Measurements from ENCODE around the gene JMJD8.
A peak's percentile ranks its signal among the peaks of the same experiment; 100 is the strongest.

JMJD8 gene

DNA sequence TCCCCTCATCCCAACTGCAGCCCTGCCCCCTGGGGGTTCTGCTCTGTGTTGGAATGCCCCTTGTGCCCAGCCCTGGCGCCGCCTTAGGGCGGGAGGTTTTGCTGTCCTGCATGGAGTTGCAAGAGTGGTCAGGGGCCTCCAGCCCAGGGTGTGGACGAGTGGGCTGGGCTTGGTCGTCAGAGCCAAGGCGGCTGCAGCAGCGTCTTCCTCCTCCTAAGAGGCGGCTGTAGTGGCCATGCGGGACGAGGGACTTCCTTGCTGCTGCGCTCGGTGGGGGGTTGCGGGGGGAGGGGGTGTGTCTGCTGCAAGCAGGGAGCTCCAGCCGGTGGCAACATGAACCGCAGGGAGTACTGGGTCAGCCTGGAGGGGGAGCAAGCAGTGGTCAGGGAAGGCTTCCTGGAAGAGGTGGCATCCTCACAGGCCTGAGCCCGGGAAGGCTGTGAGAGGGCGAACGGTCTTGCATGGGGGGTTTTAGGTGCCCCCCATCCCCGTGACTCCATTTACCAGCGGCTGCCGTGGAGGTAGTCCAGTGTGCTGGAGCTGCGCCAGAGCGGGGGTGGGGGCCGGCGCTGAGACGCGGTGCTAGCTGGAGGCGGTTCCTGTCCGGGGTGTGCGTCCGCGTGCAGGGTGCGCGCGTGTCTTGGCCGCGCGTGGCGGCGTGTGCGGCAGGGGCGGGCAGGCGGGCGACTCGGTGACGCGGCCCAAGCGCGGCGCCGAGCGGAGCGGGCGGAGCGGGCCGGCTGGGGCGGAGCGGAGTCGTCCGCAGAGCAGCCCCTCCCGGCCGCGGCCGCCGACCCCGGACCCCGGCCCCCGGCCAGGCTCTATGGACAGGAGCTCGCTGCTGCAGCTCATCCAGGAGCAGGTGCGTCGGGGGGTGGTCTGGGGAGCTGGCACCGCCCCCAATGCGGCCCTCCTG lies 8.9 kb downstream of the JMJD8 start, which contains the start of gene RHBDL1:
TSS of gene RHBDL1 (plus strand) at position 704 of the 916 bp plus-strand sequence. CDS start at position 824, 120 bp downstream.
- DNase-seq = no peak

DNA sequence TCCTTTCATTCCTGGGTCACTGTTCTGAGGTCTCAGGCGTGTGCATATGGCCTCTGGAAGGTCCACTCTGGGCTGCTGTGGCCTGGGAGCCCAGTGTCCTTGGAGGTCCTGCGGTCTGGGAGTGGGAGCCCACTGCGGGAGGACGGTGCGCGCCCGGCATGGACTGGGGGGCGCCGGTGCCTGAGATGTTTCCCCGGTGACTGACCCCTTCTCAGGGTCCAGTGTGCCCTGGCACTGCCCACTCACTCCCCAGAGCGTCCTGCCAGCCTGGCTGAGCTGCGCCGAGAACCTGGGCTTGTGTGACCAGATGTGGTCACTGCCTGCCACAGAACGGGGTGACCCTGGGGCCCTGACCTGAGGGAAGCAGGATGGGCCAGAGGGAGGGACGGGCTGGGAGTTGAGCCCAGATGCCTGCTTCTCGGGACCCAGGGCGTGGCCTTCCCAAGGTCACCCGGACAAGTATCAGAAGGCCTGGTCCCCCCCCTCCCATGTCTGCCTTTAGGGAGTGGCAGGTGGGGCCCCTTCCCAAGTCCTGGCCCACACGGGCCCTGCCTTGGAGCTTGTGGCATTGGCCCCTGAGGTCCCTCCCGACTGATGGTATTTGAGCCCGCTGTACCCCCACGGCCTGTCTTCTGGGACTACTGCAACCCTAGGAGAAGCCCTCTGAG lies 9.8 kb downstream of the JMJD8 start:
- no peak for DNase-seq

DNA sequence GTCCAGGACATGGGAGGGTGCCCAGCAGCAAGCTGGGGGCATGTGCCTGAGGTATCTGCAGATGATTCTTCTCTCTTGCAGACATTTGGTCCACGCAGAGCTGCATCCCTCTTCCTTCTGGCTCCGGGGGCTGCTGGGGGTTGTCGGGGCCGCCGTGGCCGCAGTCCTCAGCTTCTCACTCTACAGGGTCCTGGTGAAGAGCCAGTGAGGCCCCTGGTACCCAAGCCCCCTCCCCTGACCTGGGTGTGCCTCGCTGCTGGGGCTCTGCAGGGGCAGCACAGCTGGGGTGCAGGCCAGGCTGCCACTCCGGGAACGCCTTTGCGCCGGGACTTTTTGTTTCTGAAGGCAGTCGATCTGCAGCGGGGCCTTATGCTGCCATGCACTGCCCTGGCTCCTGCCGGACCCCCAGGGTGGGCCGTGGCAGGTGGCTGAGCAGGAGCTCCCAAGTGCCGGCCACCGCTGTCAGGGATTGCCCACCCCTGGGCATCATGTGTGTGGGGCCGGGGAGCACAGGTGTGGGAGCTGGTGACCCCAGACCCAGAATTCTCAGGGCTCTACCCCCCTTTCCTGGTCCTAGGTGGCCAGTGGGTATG lies 10.6 kb downstream of the JMJD8 start:
- no peak for DNase-seq

DNA sequence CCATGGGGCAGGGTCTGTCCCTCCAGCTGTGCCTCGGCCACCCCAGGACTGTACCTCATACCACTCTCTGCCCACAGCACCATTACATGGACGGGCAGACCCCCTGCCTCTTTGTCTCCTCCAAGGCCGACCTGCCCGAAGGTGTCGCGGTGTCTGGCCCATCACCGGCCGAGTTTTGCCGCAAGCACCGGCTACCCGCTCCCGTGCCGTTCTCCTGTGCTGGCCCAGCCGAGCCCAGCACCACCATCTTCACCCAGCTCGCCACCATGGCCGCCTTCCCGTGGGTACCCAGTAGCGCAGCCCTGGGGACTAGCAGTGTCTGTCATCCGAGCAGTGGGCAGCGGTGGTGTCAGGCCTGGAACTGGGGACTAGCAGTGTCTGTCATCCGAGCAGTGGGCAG lies 11.3 kb downstream of the JMJD8 start:
- no peak for DNase-seq

DNA sequence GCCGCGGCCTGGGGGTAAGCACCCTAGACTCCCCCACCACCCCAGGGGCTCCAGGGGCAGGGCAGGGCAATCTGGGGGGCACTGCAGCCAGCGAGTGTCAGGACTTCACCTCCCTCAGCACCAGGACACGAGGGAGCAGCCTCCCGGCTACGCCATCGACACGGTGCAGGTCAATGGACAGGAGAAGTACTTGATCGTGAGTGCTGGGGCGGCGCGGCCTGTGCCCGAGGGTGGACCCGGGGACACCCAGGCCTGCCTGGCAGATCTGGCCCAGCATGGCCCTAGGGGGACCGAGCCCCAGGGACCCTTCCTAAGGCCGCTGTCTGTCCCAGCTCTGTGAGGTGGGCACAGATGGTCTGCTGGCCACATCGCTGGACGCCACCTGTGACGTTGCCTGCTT lies 11.8 kb downstream of the JMJD8 start:
- DNase-seq = no peak

DNA sequence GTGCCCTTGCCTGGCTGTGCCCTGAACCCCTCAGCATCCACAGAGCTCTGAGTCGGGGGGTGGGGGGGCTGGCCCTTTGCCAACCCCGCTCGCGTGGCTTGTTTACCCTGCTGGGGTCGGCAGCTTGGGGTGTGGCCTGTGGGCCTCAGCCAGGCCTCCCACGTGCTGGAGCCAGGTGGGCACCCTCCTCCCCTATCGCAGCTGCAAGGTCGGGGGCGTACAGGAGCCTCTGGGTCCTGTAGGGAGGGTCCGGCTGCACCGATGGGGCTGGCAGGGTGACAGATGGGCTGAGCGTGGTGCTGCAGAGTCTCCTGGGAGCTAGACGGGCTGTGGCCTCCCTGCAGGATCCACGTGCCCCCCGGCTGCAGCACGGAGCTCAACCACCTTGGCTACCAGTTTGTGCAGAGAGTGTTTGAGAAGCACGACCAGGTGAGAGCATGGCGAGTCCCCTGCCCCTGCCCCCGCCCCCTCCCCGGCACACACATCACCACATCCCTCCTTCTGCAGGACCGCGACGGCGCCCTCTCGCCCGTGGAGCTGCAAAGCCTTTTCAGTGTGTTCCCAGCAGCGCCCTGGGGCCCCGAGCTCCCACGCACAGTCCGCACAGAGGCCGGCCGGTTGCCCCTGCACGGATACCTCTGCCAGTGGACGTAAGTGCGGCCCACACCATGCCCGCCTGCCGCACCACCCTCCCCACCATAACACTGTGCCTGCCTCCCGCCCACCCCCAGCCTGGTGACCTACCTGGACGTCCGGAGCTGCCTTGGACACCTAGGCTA lies 12.6 kb downstream of the JMJD8 start:
- no peak for DNase-seq

DNA sequence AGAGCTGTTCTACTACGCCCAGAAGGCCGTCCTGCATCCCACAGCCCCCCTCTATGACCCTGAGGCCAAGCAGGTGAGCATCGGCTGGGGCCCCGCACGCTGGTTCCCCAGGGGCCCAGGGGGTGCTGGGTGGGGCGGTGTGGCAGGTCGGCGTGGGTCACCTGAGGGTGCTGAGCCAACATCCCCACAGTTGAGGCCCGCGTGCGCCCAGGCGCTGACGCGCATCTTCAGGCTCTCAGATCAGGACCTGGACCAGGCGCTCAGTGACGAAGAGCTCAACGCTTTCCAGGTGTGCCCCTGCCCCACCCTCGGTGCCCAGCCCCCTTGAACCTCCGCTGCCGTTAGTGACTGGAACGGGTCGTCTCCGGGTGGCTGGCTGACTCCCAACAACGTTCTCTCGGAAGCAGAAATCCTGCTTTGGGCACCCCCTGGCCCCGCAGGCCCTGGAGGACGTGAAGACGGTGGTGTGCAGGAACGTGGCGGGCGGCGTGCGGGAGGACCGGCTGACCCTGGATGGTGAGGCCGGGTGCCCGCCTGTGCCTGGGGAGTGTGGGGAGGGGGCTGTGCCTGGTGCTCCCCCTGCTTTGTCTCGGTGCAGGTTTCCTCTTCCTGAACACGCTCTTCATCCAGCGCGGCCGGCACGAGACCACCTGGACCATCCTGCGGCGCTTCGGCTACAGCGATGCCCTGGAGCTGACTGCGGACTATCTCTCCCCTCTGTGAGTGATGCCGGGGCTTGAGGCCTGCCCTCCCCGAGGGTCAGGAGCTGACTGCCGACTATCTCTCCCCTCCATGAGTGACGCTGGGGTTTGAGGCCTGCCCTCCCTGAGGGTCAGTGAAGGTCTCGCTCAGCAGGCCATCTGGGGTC lies 13.4 kb downstream of the JMJD8 start:
- no peak for DNase-seq

DNA sequence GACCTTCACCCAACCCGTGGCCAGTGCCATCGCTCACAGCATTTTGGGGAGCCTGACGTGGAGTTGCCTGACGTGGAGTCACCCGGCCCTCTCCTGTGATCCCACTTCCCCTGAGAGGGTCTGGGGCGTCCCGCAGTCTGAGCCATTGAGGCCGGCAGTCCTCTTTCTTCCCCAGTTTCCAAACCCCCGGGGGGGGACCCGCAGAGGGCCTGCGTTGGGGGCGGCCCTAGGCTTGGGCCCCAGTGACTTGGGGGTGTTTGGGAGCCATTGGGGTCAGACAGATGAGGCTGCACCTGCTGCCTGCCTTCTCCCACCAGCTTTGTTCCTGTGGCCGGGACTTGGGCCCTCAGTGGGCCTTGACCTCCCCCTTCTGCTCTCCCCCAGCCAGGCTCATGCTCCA lies 14.5 kb downstream of the JMJD8 start:
- no peak for DNase-seq

DNA sequence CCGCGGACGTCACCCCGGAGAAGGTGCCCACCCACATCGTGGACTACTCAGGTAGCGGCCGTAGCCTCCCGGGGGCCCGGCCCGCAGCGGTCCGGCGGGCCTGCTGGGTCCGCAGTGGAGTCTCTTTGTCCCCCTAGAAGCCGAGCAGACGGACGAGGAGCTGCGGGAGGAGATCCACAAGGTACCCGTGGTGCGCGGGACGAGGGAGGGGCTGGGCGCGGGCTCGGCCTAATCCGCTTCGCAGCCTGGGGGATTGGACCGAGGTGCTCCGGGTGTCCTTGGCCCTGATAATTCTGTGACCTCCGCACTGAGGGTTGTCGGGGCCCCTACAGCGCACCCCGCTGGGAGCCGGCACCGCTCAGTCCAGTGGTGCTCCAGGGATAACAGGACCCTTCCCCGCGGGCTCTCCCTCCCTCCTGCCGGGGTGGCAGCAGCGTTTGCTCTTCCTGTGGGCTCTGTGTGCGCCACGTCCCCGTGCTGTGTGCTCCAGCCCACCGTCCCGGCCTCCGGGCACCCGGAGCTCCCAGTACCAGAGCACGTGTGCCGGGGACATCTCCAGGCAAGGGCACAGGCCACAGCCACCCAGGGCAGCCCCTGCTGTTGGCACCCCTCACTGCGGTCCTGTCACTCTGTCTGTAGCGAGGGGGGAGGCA lies 15.5 kb downstream of the JMJD8 start:
- no peak for DNase-seq

DNA sequence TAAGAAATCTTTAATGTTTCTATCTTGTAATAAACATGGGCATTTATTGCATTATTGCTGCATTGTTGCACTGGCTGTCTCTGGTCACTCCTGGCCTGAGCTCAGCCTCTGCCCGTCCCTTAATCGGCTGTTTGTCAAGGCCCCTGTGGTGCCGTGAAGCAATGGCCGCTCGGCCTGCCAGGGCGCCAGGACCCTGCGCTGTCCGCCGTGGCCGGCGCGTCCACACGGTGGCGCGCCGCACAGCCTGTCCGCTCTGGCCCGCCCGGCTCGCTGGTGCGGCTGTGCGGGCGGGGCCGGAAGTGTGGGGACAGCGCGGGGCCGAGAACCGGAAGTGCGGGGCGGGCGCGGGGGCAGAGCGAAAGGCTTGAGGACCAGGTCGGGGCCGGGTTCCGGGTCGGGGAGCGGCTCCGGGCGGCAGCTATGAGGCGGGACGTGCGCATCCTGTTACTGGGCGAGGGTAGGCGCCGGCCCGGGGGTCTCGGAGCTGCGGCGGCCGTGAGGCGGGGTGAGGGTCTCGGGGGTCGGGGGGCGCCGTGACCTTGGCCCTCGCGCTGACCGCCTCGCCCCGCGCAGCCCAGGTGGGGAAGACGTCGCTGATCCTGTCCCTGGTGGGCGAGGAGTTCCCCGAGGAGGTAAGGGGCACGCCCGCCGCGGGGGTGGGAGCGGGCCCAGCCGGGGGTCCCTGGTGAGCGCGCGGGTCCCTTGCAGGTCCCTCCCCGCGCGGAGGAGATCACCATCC lies 16.2 kb downstream of the JMJD8 start, which contains the start of gene RHOT2:
TSS of gene RHOT2 (plus strand) at position 353 of the 739 bp plus-strand sequence. CDS start at position 421, 68 bp downstream.
- DNase-seq = peak; percentile 32

DNA sequence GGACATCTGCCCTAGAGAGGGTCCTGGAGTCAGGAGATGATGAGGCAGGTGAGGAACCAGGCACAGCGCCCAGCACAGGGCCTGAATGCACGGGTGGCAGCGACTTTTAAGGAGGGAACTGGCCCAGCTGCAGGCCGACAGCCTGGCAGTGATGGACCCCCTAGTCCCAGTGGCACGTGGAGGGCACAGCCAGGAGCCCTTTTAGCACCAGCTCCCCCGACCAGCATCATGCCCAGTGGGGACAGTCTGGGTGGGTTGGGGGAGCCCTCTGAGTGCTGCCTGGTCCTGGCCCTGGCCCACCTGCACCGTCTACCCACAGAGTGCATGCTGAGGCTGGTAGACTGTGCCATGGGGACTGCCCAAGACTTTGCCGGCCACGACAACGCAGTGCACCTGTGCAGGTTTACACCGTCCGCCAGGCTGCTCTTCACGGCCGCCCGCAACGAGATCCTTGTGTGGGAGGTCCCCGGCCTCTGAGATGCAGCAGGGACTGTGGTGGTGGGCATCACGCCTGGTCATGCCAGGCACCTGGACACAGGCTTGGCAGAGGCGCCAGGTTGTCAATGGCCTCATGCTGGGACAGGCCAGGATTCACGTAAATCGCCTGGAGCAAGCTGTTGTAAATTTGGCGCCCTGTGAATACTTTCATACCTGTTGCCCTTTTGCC lies 16.9 kb downstream of the JMJD8 start:
- no peak for DNase-seq

DNA sequence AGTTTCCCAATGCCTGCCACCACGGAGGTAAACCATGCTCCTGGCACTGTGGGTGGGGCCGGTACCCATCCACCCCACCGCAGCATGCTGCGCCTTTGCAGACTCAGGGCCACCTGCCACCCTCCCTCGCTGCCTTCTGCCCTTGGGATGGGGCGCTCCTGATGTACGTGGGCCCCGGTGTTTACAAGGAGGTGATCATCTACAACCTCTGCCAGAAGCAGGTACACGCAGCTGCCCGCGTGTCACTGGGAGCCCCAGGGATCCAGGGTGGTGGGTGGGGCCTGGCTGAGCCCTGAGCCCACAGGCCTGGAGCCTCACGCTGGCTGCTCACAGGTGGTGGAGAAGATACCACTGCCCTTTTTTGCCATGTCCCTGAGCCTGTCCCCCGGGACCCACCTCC lies 17.6 kb downstream of the JMJD8 start:
- no peak for DNase-seq

DNA sequence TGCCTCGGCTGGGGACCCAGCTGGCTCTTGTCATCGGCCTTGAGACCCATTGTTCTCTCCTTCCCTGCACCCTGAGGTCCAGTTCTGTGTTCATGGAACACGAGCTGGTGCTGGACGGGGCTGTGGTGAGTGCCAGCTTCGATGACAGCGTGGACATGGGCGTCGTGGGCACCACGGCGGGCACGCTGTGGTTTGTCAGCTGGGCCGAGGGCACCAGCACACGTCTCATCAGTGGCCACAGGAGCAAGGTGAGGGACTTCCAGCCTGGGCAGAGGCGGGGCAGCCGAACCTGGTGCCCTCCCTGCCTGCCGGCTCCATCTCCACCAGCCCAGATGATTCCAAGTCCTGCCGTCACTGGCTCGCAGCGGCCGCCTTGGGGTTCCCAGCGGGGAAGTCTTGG lies 21.5 kb downstream of the JMJD8 start:
- no peak for DNase-seq

DNA sequence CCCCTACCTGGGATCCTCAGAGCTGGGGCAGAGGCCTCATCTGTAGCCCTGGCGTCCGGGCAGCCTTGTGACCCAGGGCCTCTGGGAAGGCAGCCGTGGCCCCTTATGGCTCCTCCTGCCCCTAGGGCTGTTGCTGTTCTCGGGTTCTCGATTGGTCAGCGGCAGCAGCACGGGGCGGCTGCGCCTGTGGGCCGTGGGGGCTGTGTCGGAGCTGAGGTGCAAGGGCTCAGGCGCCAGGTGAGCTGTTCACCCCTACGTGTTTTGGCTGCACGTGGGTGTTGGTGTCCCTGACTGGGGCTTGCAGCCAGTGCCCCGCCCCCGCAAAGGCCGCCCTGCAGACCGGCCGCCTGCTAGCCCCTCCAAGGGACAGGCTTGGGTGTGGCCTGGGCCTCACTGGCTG lies 22.0 kb downstream of the JMJD8 start:
- no peak for DNase-seq

DNA sequence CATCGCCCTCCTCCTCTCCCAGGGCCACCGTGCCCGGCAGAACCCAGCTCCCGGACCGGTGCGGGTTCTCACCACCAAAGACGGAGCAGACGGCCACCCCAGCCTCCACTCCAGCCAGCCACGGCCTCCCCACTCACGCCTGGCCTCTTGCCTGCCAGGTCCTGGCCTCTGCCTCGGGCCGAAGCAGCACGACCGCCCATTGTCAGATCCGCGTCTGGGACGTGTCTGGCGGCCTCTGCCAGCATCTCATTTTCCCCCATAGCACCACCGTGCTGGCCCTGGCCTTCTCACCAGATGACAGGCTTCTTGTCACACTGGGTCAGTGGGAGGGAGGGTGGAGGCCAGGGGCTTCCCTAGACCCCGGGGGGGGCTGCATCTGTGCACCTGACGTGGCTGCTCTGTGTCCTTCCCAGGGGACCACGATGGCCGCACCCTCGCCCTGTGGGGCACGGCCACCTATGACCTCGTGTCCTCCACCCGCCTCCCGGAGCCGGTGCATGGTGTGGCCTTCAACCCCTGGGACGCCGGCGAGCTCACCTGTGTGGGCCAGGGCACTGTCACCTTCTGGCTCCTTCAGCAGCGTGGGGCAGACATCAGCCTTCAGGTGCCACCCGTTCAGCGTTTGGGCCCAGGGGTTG lies 22.8 kb downstream of the JMJD8 start:
- no peak for DNase-seq

DNA sequence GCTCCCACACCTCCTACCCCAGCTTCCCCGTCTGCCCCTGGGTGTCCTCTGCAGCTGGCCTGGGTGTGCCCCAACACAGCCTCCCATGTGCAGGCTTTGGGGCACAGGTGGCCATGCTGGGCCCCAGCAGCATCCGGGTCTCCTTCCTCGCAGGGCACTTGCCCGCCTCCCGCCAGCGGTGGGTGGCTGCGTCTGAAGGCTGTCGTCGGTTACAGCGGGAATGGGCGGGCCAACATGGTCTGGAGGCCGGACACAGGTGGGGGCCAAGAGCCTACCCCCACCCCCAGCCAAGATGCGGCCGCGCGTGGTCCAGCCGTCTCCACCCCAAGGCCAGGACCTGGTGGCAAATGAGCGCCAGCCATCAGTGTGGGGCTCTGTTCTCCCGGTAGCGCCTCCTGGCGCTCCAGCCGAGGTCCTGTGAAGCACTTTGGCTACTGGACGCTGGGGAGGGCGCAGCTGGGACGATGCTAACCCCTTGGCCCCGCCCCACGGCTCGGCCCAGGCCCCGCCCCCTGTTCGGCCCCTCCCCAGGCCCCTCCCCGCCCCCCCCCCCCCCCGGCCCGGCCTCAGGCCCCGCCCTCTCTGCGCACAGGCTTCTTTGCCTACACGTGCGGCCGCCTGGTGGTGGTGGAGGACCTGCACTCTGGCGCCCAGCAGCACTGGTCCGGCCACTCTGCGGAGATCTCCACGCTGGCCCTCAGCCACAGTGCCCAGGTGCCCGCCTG lies 23.5 kb downstream of the JMJD8 start:
- DNase-seq = no peak

DNA sequence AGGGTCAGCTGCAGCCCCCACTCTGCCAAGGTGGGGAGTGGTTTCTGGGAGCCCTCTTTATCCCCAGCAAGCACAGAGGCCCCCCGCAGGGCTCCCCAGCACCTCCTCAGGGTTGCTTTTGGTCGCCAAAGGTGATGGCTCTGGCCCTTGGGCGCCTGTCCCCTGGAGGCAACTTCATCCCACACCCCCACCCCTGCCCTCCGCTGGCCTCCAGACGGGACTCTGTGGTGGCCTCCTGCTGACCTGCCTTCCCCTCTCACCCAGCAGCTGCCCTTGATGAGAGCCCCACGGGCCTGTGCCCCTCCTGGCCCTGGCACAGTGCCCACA lies 24.0 kb downstream of the JMJD8 start:
- no peak for DNase-seq

DNA sequence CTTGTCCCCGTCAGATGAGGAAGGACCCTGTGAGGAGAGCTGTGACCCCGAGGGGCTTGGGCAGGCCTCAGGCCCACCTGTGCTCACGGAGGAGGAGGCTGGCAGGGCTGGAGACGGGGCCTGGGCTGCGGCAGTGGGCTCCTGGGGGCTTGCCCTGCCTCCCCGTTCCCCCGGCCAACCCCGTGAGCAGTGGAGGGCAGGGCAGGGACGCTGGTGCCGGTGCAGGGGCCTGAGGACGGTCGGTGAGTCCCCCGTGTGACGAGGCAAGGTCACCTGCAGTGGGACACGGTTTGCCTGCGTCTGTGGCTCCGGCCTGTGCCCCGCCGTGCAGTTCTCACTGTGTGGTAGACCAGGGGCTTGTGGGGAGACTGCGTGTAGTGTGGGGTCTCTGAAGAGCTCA lies 24.5 kb downstream of the JMJD8 start:
- no peak for DNase-seq
